GM12878 (cell line): ENCODE results near the gene STX4. TPM values are rescaled to one million over a fixed set of nuclear protein-coding genes. Genes with fewer than 3 reads are reported as not detected.
A peak's percentile ranks its signal among the peaks of the same experiment; 100 is the strongest.

Source experiments
- ATAC-seq: fragments of 200-7000 bp; cut with Tn5 transposase; 3 replicates; pipeline ENCODE4 v1.9.1; 2020; ENCODE audit warnings: mild to moderate bottlenecking, moderate library complexity
- BruUV-seq: library from RNA; stranded (reverse); fragments of 400-500 nt; replicated peaks from 2 replicates; lab custom pipeline; 2021; lab: Mats Ljungman, UMichigan
- CTCF ChIA-PET: fragments of 300-600 bp; sonication (Branson Sonifier 250); formaldehyde crosslinking; extraction: SDS; loops from one replicate; lab custom pipeline; 2021; ENCODE audit warnings: inconsistent platforms; lab: Yijun Ruan, JAX
- POLR2A ChIA-PET: fragments of 350-600 bp; formaldehyde crosslinking; extraction: SDS; loops from one replicate; lab custom pipeline; 2021; ENCODE audit warnings: inconsistent platforms; lab: Charles Lee
- RAD21 ChIA-PET: fragments of 300-600 bp; sonication (Branson Sonifier 250); formaldehyde crosslinking; loops from one replicate; lab custom pipeline; 2023; ENCODE audit warnings: antibody characterized with exemption; ENCODE audit not compliant: unreplicated experiment; lab: Charles Lee
- SMC1A ChIA-PET: fragments of 300-600 bp; sonication (Branson Sonifier 250); formaldehyde crosslinking; loops from one replicate; lab custom pipeline; 2023; ENCODE audit not compliant: unreplicated experiment, uncharacterized antibody; lab: Charles Lee
- DNase-seq: peaks from one replicate; pipeline ENCODE4 v3.0.0-alpha.2; 2011; ENCODE audit warnings: low read depth, low spot score
- FAIRE-seq: peaks from 3 replicates; lab custom pipeline; 2011; peaks lifted over from hg19 to GRCh38; lab: Jason Lieb, UNC
- H2AFZ ChIP-seq: 2 replicates; pipeline ENCODE4 v1.6.0; 2011; ENCODE audit warnings: low read depth, low read length, control low read depth; ENCODE audit not compliant: control insufficient read depth
- H3K27ac ChIP-seq: 2 replicates; pipeline ENCODE4 v1.5.1; 2011; ENCODE audit warnings: control low read depth; ENCODE audit not compliant: control insufficient read depth, insufficient read depth
- H3K27me3 ChIP-seq, 2 experiments: replicated peaks in 1 of 2; 2 replicates each; pipeline versions ENCODE4 v1.6.0 to v1.6.1; 2011; ENCODE audit warnings: low read length in 1 of 2; ENCODE audit not compliant: control insufficient read depth in 2 of 2, insufficient read depth in 2 of 2
- H3K36me3 ChIP-seq, 2 experiments: 2 replicates each; pipeline ENCODE4 v1.5.1; 2011; ENCODE audit warnings: low read length in 1 of 2; ENCODE audit not compliant: control insufficient read depth in 2 of 2, insufficient read depth in 2 of 2
- H3K4me1 ChIP-seq: 2 replicates; pipeline ENCODE4 v1.6.1; 2011; ENCODE audit warnings: mild to moderate bottlenecking, low read length, moderate library complexity, mixed read lengths; ENCODE audit not compliant: control insufficient read depth, insufficient read depth
- H3K4me2 ChIP-seq: 2 replicates; pipeline ENCODE4 v1.6.0; 2011; ENCODE audit warnings: control low read depth; ENCODE audit not compliant: control insufficient read depth, insufficient read depth
- H3K4me3 ChIP-seq: fragments of 200-600 bp; sonication (generic); 2 replicates; pipeline ENCODE4 v1.5.1; 2016
- H3K79me2 ChIP-seq: 2 replicates; pipeline ENCODE4 v1.6.0; 2011; ENCODE audit warnings: low read length; ENCODE audit not compliant: control insufficient read depth, insufficient read depth
- H3K9ac ChIP-seq: 2 replicates; pipeline ENCODE4 v1.8.0; 2011; ENCODE audit warnings: low read length, control low read depth, mixed read lengths; ENCODE audit not compliant: control insufficient read depth, insufficient read depth
- H3K9me3 ChIP-seq: replicated peaks from 3 replicates; pipeline ENCODE4 v1.5.1; 2011; ENCODE audit warnings: mild to moderate bottlenecking, low read length; ENCODE audit not compliant: control insufficient read depth, insufficient read depth
- H4K20me1 ChIP-seq: 2 replicates; pipeline ENCODE4 v1.6.0; 2011; ENCODE audit not compliant: control insufficient read depth, insufficient read depth
- CBX5 ChIP-seq: sonication (generic); IDR thresholded peaks from 2 replicates; pipeline ENCODE4 v1.6.1; 2016; ENCODE audit warnings: low read depth, moderate library complexity, mild to moderate bottlenecking, inconsistent platforms
- PML ChIP-seq: IDR thresholded peaks from 2 replicates; pipeline ENCODE4 v1.6.1; 2012; ENCODE audit warnings: low read length, inconsistent platforms
- POLR2A ChIP-seq: IDR thresholded peaks from 2 replicates; pipeline ENCODE4 v1.6.1; 2011; ENCODE audit warnings: low read depth, mild to moderate bottlenecking, low read length
- SP1 ChIP-seq: IDR thresholded peaks from one replicate; pipeline ENCODE4 v1.6.1; 2011; ENCODE audit warnings: low read depth, low read length
- WGBS: methylation state at CpG from one replicate; pipeline ENCODE4 v1.1.6; 2016; ENCODE audit warnings: low lambda C conversion rate; ENCODE audit not compliant: insufficient replicate concordance, insufficient coverage; ENCODE audit errors: missing lambda C conversion rate; 5-methylcytosine and 5-hydroxymethylcytosine counted together
- in situ Hi-C: fragments of 300-500 bp; cut with MboI; formaldehyde crosslinking; loops from 9 replicates; pipeline ENCODE4 v1.14.3; 2018; ENCODE audit warnings: mixed read lengths
- intact Hi-C: fragments of 100-400 bp; cut with micrococcal nuclease; formaldehyde crosslinking; loops from one replicate; pipeline ENCODE4 v1.14.2; 2022; ENCODE audit not compliant: unreplicated experiment
- polyA plus RNA-seq, 11 experiments: library from polyadenylated mRNA; depleted of rRNA in 4 of 11; unstranded in 6 of 11; stranded (reverse) in 5 of 11; fragments of >200 nt; fragmentation: Nextera tagmentation in 4 of 11; fragmentation: Illumina TruSeq in 1 of 11; extraction: Ambion mirVana in 4 of 11; extraction: Trizol in 1 of 11; gene quantifications; 1 replicate in 1 of 11; 2 replicates in 10 of 11; pipeline versions ENCODE4 v1.2.1 to v1.2.3, GENCODE V29; 2011 to 2016; ENCODE audit warnings: inconsistent platforms in 2 of 11, missing spikeins in 2 of 11, low read depth in 1 of 11
- total RNA-seq, 4 experiments: library from RNA; depleted of rRNA in 3 of 4; stranded (reverse); fragments of >200 nt in 3 of 4; fragmentation: Illumina TruSeq in 1 of 4; extraction: Trizol in 1 of 4; gene quantifications; 2 replicates each; pipeline versions ENCODE4 v1.2.1 to v1.2.3, GENCODE V29; 2013 to 2021

Gene STX4
- total and polyA plus RNA-seq, 10 of the 15 experiments (the other 5 are each of a cell fraction or from before 2014, with no cell fraction given), result 3.3 to 37.6 (median 22.6) TPM

DNA sequence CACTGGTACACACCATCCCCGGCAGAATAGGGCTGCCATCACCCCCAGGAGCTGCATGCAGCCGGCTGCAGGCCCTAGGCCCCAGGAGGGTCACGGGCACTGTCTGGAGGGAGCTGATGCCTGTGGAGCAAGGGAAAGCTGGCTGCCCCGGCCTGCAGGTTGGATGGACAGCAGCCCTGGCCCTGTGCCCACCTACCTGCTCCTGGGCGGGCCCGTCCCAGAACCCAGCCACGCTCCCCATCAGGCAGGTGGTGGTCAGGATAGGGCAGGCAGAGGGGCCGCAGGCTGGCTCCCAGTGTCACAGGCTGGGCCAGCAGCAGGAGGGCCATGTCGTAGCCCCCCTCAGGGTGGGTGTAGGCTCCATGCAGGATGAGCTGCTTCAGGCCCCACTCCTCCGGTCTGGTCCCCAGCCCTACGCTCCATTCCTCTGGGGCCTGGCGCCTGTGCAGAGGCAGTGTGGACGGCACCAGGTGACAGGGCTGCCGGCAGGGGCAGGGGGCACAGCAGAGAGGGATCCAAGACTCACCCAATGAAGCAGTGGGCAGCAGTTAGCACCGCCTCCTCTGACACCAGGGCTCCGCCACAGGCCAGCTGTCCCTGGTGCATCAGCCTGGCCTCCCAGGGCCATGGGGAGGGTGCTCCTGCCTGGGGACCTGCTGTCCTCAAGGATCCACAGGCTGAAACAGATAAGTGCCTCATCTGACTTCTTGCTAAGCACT lies 51.4 kb downstream of the STX4 start:
- no peak overlapping the region for H3K9ac ChIP-seq
- 94% methylated on average over 16 of the region's 16 CpGs for WGBS
- no peaks in the 10 kb centered on the region; the same call in 1 of the 2 replicates for H4K20me1 ChIP-seq
- POLR2A ChIA-PET, result interaction anchor here (1.2 kb wide), 1 partner anchor 16 kb away, joined by 3 read pairs; no protein-coding TSS in a partner anchor
- no peak overlapping the region for H2AFZ ChIP-seq
- no peaks in the 10 kb centered on the region for H3K4me1 ChIP-seq
- H3K4me2 ChIP-seq, result no peak overlapping the region
- FAIRE-seq (no peak), DNase-seq (no peak)
- H3K4me3 ChIP-seq, result no peak overlapping the region
- H3K36me3 ChIP-seq, result peaks cover under 1 to 2% of the 10 kb centered on the region in 2 experiments; a peak in 3 of 4 replicates
- SMC1A ChIA-PET, result interaction anchor here (0.6 kb wide), 1 partner anchor 12 kb away, joined by 3 read pairs; no protein-coding TSS in a partner anchor
- in situ Hi-C loops, result no loop called here
- TF ChIP-seq PML (no peak), POLR2A (peak; percentile 46; the same call in 1 of the 2 replicates)
- TF ChIP-seq, all 136 proteins: peak for 1
- Histone ChIP-seq H3K27ac (no peak overlapping the region), H3K27me3 (no peaks in the 10 kb centered on the region), H3K79me2 (no peaks in the 10 kb centered on the region), H3K9me3 (no peaks in the 10 kb centered on the region)
- BruUV-seq, result no TSS peak
- RAD21 ChIA-PET, result no interaction called here
- no peak for ATAC-seq
- CTCF ChIA-PET, result interaction anchor here (1.2 kb wide), 1 partner anchor 99 kb away, joined by 3 read pairs; the partner anchor contains the start of gene HSD3B7
- intact Hi-C loops, result no loop called here

DNA sequence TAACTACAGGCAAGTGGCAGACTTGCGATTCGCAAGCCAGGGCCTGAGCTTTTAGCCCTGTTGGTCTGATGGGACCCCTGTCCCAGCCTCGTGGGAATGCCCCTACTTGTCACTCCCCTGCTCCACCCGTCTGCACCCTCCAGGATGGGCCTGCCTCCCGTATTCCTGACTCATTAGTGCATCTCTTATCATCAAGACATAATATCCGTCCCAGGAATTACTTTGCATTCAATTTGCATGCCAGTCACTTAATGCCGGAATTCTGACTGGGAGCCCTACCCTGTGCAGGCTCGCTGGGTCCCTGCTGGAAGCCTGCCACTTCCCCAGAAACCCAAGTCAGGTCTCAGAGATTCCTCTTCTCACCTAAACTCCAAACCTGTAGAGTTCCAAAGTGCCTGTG lies 52.1 kb downstream of the STX4 start:
- Histone ChIP-seq H3K4me1 (no peaks in the 10 kb centered on the region), H2AFZ (no peak overlapping the region), H3K79me2 (no peaks in the 10 kb centered on the region), H3K27me3 (no peaks in the 10 kb centered on the region), H3K27ac (no peak overlapping the region), H3K9ac (no peak overlapping the region), H4K20me1 (no peaks in the 10 kb centered on the region; the same call in 1 of the 2 replicates), H3K36me3 (peaks cover 2% of the 10 kb centered on the region in 2 experiments; a peak in 3 of 4 replicates), H3K4me2 (no peak overlapping the region), H3K9me3 (no peaks in the 10 kb centered on the region), H3K4me3 (no peak overlapping the region)
- 49% methylated on average over 8 of the region's 8 CpGs for WGBS
- in situ Hi-C loops, result no loop called here
- BruUV-seq, result no TSS peak
- FAIRE-seq, result no peak
- ATAC-seq, result no peak
- ChIA-PET POLR2A (no interaction called here), CTCF (interaction anchor here (1.2 kb wide), 1 partner anchor 100 kb away, joined by 3 read pairs; the partner anchor contains the start of gene HSD3B7), SMC1A (no interaction called here), RAD21 (no interaction called here)
- no peak for DNase-seq
- TF ChIP-seq CBX5, result no peak
- TF ChIP-seq SP1, result no peak
- intact Hi-C loops, result no loop called here
